NCI-H510A treated with DMSO at 0.1 percent for 48 hours (cell line): ENCODE measurements around the gene RNF31.

Experiments
- DNase-seq: peaks from one replicate; lab custom pipeline; 2025; lab: John Stamatoyannopoulos, UW

The RNF31 gene

GRCh38 chr14:24137529-24138395 lies 9.5 kb upstream of the RNF31 start:
- no peak for DNase-seq

DNA sequence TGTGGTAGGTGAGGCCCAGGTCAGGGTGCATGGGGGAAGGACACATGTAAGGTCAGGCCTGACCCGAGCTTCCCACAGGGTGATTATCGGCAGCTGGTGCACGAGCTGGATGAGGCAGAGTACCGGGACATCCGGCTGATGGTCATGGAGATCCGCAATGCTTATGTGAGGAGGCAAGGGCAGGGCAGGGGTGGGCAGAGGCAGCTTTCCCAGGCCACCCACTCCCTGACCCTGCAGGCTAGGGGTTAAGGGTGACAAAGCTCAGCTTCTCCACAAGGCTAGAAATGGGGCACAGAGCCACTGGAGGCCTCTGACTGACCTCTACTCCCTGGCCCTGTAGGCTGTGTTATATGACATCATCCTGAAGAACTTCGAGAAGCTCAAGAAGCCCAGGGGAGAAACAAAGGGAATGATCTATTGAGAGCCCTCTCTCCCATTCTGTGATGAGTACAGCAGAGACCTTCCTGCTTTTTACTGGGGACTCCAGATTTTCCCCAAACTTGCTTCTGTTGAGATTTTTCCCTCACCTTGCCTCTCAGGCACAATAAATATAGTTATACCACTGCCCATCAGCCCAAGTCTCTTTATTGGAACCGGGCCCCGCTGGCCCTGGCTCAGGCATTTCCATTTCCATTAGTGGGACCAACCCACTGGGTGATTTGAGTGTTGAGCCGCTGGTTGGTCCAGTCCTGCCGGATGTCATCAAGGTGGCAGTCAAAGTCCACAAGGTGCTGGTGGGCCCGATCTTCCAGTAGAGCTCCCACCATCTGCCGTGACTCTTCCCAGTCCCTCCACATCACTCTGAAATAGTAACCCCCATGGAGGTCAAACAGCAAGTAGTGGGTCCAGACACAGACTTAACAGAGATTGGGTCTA lies 8.7 kb upstream of the RNF31 start:
- DNase-seq = no peak

GRCh38 chr14:24139272-24139934 lies 7.9 kb upstream of the RNF31 start:
- DNase-seq = no peak

DNA sequence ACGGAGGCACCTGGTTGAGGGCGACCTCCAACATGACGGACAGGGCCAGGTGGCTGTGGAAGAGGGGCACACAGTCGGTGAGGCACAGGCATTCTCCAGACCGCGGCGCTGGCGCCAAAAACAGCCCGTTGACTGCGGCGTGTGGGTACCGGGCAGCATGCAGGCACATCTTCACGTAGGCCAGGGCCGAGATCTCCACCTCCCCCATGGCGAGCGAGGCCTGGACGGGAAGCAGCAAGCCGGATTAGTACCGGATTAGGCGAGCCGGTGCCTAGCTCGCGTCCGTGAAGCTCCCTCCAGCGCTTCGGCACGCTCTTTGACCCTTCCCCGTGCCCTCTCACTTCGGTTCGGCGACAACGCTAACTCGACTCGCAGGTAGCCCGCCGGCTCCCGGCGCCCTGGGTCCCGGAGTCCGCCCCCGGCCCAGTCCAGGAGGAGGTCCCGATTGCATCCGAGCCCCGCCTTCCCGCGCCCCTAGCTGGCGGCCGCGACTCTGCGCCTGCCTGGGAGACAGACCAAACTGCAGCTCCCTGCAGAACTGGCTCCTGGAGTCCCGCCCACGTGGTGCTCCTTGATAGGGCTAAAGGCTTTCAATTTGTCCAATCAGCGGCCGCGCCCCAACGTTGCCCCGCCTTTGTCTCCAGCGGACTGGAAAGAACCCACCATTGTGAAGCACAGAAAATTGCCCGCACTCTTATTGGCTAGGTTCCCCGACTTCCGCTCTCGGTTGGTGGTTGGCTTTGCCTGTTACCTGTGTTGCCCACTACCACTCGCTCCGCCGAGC lies 6.0 kb upstream of the RNF31 start, which contains the start of gene EMC9:
Gene EMC9 (minus strand): TSS at position 495 of the 784 bp plus-strand sequence. CDS start 287 bp downstream, at position 208.
- peak; percentile 99 for DNase-seq

DNA sequence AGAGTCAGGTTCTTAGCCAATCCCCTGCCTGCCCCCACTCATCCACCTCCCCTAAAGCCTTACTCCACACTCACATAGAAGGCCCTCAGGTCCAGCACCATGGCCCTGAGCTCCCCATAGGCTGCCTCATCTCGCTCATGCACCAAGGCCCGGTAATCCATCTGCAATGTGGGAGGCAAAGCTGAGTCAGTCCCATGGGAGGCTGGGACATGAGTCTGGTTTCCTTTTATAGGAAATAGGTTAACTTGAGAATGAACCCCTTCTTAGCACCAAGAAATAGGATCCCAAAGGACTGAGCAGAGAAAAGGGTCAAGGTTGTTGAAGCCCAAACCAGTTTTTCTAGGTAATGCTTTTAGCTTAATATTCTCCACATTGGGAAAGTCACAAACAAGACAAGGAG lies 3.8 kb upstream of the RNF31 start:
- DNase-seq = no peak

- DNase-seq = no peak
These were observed 2.8 kb upstream of the RNF31 start for GRCh38 chr14:24144451-24144850.

DNA sequence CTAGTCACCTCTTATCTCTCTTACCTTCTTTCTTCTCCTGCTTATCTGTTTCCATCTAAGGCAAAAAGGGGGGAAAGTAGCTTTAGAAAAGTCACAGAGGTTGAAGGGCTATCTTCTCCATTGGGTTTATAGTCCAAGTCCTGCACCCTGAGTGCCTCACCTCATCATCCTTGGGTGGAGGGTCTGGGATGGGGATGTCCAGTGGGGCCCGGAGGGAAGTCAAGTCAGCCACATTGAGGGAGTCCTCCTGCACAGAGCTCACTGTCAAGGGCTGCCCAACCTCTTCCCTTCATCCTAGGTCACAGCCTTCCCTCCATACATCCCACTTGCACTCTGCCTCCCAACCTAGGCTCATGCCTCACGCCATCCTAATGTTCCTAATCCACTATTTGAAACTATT lies 2.1 kb upstream of the RNF31 start:
- DNase-seq = no peak

GRCh38 chr14:24145690-24146452 lies 1.4 kb upstream of the RNF31 start:
- DNase-seq = no peak

DNA sequence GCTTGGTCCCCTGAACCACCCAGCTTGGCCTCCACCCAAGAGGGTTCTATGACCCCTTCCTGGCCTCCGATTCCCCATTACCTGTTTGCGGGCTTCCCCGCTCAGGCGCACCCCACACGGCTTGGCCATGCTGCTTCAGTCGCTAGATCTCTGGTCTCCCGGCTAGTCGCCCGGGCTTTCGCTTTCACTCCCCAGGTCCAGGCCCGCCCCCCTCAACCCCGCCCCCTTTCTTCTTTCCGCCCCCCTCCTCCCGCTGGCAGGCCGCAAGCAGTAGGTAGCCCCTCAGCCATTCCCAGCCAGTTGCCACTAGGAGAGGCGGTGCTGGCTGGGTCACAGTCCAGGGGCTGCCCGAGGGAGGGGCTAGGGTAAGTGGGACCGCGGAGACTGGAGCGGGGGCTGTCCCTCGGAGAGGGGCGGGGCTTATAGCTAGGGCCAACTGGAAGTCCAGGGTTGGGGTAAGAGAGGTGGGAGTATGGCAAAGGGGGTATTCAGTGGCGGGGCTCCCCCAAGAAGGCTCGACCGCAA lies 783 bp upstream of the RNF31 start, which contains the start of gene PSME2:
Gene PSME2 (minus strand): TSS at position 158 of the 525 bp plus-strand sequence. CDS start 29 bp downstream, at position 129.
- DNase-seq = peak; percentile 96

- DNase-seq = no peak
These were observed 597 bp downstream of the RNF31 start for GRCh38 chr14:24147761-24148428.

GRCh38 chr14:24149302-24149969 lies 2.1 kb downstream of the RNF31 start:
- no peak for DNase-seq

- DNase-seq = no peak
These were observed 2.8 kb downstream of the RNF31 start for GRCh38 chr14:24150061-24150460.

DNA sequence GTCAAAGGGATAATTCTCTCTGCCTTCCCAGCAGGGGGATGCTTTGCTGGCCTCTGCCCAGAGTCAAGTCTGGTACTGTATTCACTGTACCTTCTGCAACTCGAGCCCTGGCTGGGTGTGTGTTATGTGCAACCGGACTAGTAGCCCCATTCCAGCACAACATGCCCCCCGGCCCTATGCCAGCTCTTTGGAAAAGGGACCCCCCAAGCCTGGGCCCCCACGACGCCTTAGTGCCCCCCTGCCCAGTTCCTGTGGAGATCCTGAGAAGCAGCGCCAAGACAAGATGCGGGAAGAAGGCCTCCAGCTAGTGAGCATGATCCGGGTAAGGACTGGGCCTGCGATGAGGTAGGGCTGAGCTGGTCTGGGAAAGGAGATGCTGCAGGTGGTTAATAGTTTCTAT lies 3.3 kb downstream of the RNF31 start:
- DNase-seq = no peak

GRCh38 chr14:24150993-24151392 lies 3.7 kb downstream of the RNF31 start:
- DNase-seq = no peak

DNA sequence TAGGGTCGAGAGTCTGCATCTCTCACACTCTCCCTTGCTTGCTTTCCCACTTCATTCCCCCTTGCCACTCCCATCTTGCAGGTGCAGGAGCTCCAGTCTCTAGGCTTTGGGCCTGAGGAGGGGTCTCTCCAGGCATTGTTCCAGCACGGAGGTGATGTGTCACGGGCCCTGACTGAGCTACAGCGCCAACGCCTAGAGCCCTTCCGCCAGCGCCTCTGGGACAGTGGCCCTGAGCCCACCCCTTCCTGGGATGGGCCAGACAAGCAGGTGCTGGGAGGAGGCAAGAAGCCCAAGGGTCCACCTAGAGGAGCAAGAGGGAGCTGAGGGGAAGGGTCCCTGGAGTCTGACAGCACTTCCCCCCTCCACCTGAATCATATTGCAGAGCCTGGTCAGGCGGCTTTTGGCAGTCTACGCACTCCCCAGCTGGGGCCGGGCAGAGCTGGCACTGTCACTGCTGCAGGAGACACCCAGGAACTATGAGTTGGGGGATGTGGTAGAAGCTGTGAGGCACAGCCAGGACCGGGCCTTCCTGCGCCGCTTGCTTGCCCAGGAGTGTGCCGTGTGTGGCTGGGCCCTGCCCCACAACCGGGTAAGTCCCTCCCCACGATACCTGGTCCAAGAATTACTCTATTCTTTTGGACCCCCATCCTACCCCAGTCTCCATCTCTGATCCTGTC lies 4.2 kb downstream of the RNF31 start:
- no peak for DNase-seq

DNA sequence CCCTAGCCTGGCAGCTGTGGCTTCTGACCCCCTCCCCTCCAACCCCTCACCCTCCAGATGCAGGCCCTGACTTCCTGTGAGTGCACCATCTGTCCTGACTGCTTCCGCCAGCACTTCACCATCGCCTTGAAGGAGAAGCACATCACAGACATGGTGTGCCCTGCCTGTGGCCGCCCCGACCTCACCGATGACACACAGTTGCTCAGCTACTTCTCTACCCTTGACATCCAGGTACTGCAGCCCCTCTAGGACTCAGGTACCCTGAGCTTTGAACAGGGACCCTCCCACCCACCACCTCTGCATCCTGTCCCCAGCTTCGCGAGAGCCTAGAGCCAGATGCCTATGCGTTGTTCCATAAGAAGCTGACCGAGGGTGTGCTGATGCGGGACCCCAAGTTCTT lies 7.8 kb downstream of the RNF31 start:
- DNase-seq = no peak

DNA sequence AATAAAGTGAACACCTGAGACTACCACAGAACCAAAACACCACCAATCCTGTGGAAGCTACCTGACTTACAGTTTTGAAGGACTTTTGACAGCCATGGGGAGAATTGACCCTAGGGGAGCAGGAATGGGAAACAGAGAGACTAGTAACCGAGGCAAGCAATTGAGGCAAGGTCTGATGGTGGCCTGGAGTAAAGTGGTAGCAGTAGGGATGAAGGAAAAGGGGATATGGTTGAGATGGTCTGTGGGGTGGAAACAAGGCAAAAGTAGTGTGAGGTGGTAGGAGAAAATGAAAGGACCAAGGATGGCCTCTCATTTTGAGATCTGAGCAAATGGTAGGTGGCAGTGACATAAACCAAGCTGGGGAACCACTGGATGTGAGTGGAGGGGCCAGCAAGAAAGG lies 9.5 kb downstream of the RNF31 start:
- DNase-seq = no peak

DNA sequence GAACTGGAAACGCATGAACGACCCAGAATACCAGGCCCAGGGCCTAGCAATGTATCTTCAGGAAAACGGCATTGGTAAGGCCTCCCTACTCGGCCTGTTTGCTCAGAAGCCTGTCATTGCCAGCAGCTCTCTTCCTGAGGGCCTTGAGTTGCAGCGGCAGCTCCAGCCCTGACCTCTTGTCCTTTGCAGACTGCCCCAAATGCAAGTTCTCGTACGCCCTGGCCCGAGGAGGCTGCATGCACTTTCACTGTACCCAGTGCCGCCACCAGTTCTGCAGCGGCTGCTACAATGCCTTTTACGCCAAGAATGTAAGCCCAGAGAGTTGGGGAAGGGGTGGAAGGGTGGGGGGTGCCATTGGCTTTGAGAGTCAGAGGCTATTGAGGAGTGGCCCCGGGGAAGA lies 10.0 kb downstream of the RNF31 start:
- DNase-seq = no peak
